Measurements from ENCODE around the gene ZDHHC5. TPM values are rescaled to one million over a fixed set of nuclear protein-coding genes. Genes with fewer than 3 reads are reported as not detected.
"Not testable (repeated sequence)": the region's sequence is repeated elsewhere in the genome, so short reads cannot be mapped to it uniquely, and the experiment has no call there.

ZDHHC5 gene
- total RNA-seq, 2 donors from 2014 or later, result 51.3 to 60.7 TPM

DNA sequence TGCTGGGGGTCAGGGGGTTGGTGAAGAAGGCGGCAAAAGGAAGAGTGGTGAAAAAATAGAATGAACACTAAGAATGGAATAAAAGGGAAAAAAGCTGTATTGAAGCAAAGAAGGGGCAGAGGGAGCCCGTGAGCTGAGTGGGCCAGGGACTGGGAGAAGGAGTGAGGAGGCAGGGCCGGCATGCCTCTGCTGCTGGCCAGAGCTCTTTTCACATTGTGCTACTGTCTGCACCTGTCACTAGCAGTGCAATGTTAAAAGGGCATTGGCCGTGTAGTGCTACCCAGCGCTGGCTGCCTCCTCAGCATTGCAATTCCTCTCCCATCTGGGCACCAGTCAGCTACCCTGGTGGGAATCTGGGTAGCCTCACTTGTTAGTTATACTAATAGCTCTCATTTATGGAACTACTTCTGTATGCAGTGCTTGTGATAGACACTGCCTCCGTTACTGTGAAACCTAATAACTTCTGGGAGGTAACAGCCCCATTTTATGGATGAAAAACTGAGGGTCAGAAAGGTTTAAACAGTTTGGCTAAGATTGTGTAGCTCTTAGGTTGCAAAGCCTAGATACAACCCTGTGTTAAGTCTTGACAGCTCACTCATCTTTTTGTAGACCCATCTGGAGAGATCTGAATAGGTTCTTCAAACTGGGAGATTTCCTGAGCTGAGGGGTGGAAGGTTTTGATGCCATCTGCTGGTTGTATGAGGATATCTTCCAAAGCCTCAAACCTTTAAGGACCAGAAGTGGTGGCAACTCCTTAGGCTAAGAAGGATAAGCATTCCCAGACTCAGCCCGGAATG, 26.7 kb upstream of the ZDHHC5 start:
- intact Hi-C loops (cut with DNase I), result loop anchor here (2.0 to 10.0 kb wide), 6 partner anchors 72 to 874 kb away; partner anchors contain the start of genes RTN4RL2 (in 1 of the 2) and UBE2L6 (in 1 of the 2)
- DNase-seq (peak; percentile 32), ATAC-seq (peak in 1 of 2 donors; percentile 12)

- ATAC-seq (no peak), DNase-seq (no peak)
- intact Hi-C loops (cut with DNase I), result loop anchor here (5.0 to 10.0 kb wide), 4 partner anchors 77 to 871 kb away; partner anchors contain the start of genes RTN4RL2 (in 1 of the 2) and UBE2L6 (in 1 of the 2)
Measured at GRCh38 chr11:57643802-57644201, 24.1 kb upstream of the ZDHHC5 start.

- intact Hi-C loops (cut with DNase I), result loop anchor here (5.0 to 10.0 kb wide), 4 partner anchors 78 to 870 kb away; partner anchors contain the start of genes RTN4RL2 (in 1 of the 2) and UBE2L6 (in 1 of the 2)
- DNase-seq (peak; percentile 75), ATAC-seq (peak; percentile 72 to 76)
Measured at GRCh38 chr11:57644748-57645688, 22.9 kb upstream of the ZDHHC5 start.

GRCh38 chr11:57645689-57646085, 22.2 kb upstream of the ZDHHC5 start:
- intact Hi-C loops (cut with DNase I), result loop anchor here in 1 of 2 donors (10.0 kb wide), 2 partner anchors 181 to 869 kb away; partner anchors contain the start of gene RTN4RL2
- DNase-seq (peak; percentile 43), ATAC-seq (peak in 1 of 2 donors; percentile 2)

DNA sequence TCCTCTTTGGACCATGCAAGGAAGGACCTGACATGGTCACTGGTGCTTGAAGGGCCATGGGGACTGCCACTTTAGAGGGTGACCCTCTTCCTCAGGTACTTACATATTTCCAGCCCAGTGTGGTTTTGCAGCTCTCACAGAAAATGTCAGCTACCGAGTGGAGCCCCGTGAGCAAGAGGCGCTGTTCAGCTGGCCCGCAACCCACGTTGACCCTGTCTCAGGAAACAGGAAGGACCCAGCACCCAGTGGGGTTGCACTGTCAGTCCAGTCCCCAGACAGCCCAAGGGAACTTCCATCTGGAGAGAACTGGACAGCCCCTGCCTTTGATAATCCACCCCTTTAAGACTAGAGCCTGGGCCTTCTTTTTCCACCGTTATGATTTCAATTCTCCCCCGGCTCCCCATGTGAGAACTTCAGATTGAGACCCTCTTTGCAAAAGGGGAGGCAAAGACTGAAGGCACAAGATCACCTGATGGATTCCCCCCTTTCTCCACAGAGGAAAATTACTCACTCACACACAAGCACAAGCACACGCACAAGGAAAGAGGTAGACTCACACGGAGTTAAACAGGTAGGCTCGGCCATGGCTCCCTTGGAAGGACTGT, 21.6 kb upstream of the ZDHHC5 start:
- intact Hi-C loops (cut with DNase I), result loop anchor here in 1 of 2 donors (10.0 kb wide), 2 partner anchors 181 to 869 kb away; partner anchors contain the start of gene RTN4RL2
- ATAC-seq, result no peak
- no peak for DNase-seq

DNA sequence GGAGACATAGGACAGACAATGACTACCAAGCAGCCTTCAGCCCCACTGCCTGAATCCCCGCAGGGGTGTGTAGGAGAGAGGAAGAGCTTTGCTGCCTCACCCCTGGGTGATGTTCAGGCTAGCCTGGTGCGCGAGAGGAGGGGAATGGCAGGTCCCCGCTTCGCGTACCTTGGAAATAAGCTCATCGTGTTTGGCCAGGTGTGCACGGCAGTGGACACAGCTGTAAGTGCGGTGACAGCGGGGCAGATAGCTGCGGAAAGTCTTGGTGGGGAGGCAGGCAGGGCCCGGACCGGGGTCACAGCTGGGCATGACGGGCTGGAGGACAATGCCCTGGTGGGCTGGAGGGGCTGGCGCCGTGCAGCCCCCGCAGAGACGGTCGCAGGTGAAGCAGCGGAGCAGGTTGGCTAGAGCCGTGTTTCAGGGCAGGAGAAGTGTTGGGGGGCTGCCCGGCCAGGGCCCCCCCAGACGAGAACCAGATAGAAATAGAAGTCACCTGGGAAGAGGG, 21.1 kb upstream of the ZDHHC5 start:
- DNase-seq (no peak), ATAC-seq (no peak)
- intact Hi-C loops (cut with DNase I), result loop anchor here in 1 of 2 donors (10.0 kb wide), 2 partner anchors 182 to 868 kb away; partner anchors contain the start of gene RTN4RL2

DNA sequence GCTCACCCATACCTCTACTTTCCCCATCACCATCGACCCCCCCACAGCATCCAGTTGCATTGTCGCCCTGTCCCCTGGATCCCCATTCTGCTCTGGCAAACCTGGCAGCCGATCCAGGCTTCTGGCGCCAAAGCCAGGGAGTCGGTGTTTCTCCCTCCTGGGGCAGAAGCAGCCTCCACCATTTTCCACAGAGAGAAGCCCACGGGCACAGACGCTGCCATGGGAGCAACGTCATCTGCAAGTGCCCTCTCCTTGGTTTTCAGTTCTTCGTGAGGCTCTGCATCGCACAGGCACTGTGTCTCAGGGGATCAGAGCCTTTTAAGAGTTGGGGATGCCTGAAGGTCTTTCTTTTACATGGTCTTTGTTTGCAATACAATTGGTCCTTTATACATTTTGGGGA, 20.5 kb upstream of the ZDHHC5 start:
- intact Hi-C loops (cut with DNase I), result loop anchor here in 1 of 2 donors (10.0 kb wide), 2 partner anchors 183 to 867 kb away; partner anchors contain the start of gene RTN4RL2
- no peak for ATAC-seq
- no peak for DNase-seq

DNA sequence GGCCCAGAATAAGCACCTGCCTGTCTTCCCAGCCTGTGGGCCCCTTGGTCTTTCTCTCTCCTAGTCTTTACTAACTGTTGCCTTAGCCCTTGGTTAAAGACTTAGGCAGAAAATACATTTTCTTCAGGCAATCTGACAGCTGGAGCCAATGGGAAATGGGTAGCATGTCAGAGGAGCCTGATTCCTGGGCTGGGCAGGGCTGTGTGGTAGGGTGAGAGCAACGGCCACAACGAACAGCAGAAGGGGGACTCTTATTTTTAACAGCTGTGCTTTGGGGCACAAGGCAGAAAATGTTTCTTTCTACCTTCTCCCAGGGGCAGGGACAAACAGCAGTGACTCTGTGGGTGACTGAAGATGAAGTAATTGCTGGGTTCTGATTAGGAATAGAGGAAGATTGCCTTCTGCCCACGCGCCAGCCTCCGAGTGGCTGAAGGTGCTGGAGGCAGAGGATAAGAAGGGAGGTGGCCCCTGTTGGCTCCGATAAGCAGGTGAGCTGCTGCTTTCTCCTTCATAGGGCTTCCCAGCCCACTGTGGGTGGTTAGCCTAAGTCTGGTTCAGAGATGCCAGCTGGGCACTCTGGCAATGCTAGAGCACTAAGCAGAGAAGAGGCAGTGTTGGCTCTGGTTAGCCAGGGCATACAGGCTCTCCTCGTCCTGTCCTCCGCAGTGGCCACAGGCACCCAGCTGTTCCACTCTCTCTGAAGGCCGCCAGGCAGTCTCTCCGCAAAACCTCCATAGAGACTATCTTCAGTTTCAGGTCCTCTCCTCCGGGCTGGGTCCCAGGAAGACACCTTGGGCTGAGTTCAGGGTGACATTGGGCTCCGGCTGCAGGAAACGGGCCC, 19.7 kb upstream of the ZDHHC5 start:
- DNase-seq, result no peak
- ATAC-seq, result no peak
- intact Hi-C loops (cut with DNase I), result loop anchor here in 1 of 2 donors (10.0 kb wide), 2 partner anchors 183 to 867 kb away; partner anchors contain the start of gene RTN4RL2

DNA sequence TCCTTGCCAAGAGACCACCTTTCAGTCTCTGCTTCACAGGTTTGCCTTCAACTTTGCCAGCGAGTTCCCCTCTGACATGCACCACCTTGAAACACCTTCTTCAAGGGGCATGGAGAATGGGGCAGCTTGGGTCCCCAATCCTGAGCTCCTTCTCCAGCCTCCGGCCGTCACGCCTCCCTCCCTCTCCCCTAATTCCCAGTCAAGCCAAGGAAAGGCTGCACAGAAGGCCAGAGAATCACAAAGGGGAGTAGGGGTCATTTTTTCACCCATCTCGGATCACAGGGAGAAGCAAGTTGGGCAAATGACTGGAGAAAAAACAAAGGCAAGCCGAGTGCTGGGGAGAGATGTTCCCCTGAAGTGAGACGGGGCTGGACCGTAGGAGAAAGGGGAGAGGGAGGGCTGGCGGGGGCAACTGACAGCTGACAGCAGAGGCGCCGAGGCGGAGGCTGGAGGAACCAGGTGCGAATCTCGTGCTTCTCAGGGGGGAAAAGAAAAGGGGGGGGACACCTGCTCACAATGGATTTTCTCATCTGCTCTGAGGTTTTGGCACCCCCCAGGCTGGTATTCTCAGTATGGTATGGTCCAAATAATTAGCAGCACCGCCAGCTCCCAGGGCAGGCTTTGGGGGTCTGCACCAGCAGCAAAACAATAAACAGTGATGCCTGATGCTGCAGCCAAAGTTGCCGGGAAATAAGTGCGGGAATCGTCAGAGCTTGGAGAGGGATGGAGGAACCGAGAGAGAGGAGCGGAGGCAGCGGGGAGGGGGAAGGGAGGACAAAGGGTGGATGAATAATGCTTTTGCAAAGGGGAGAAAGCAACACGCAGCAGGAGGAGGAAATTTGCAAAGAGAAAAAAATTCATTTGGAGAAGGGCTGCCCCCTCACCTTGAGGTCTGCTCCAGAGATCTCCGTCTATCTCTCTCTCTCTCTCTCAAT, 18.8 kb upstream of the ZDHHC5 start:
- ATAC-seq (peak in 1 of 2 donors; percentile 4), DNase-seq (no peak)
- intact Hi-C loops (cut with DNase I), result loop anchor here in 1 of 2 donors (10.0 kb wide), 2 partner anchors 184 to 866 kb away; partner anchors contain the start of gene RTN4RL2

- DNase-seq, result peak; percentile 61
- intact Hi-C loops (cut with DNase I), result loop anchor here in 1 of 2 donors (10.0 kb wide), 2 partner anchors 185 to 865 kb away; partner anchors contain the start of gene RTN4RL2
- ATAC-seq, result peak; percentile 67 to 74
Measured at GRCh38 chr11:57649826-57650738, 17.8 kb upstream of the ZDHHC5 start, which contains the start of gene YPEL4. YPEL4 (minus strand) TSS chr11:57649912; CDS start chr11:57647107, 2,805 bp downstream.

- DNase-seq (no peak), ATAC-seq (no peak)
- intact Hi-C loops (cut with DNase I), result no loop called here
Measured at GRCh38 chr11:57650739-57651090, 17.2 kb upstream of the ZDHHC5 start.

DNA sequence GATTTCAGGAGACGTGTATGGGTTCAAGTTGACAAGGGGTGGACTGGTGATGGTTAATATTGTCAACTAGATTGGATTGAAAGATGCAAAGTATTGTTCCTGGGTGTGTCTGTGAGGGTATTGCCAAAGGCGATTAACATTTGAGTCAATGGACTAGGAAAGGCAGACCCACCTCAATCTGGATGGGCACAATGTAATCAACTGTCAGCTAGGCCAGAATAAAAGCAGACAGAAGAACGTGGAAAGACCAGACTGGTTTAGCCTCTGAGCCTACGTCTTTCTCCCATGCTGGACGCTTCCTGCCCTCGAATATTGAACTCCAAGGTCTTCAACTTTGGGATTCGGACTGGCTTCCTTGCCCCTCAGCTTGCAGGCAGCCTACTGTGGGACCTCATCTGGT, 16.5 kb upstream of the ZDHHC5 start:
- ATAC-seq (no peak), DNase-seq (no peak)
- intact Hi-C loops (cut with DNase I), result no loop called here

DNA sequence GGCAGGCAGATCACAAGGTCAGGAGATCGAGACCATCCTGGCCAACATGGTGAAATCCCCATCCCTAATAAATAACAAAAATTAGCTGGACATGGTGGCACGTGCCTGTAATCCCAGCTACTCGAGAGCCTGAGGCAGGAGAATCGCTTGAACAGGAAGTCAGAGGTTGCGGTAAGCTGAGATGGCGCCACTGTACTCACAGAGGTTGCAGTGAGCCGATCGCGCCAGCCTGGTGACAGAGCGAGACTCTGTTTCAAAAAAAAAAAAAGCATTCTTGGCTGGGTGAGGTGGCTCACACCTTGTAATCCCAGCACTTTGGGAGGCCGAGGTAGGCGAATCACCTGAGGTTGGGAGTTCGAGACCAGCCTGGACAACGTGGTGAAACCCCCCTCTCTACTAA, 15.7 kb upstream of the ZDHHC5 start:
- ATAC-seq; DNase-seq; intact Hi-C loops (cut with DNase I): not testable (repeated sequence)

- DNase-seq (no peak), ATAC-seq (no peak)
- intact Hi-C loops (cut with DNase I), result no loop called here
Measured at GRCh38 chr11:57652662-57653061, 15.3 kb upstream of the ZDHHC5 start.

DNA sequence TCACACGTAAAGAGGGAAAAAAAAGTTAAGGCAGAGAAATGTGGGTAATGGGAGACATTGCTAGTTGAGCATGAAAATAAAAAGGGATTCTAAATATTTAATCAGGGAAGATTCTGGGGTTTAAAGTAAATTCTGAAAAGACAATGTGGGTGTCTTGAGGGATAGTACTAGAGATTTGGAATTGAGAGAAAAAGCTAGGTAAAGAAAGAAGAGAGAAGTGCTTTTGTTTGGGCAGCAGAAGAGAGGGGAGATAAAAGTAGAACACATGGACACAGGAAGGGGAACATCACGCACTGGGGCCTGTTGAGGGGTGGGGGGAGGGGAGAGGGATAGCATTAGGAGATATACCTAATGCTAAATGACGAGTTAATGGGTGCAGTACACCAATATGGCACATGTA, 14.8 kb upstream of the ZDHHC5 start:
- intact Hi-C loops (cut with DNase I), result no loop called here
- DNase-seq (no peak), ATAC-seq (no peak)

DNA sequence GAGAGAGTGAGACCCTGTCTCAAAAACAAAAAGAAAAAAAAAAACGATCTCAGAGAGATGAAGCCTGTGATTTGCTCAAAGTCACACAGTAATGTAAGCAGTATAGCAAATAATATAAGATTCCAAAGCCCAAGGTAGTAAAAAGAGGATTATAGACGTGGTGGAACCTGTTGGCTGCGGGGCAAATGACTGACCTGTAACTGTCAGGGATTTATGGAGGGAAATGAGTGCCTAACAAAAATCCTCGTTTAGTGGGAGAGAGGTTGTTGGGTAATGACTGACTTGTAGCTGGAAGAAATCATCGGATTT, 11.1 kb upstream of the ZDHHC5 start:
- ATAC-seq (no peak), DNase-seq (no peak)
- intact Hi-C loops (cut with DNase I), result no loop called here

All from left cardiac atrium (tissue), 4 donors.